ENCODE measurements around the gene PNKD. TPM values are rescaled to one million over a fixed set of nuclear protein-coding genes. Genes with fewer than 3 reads are reported as not detected.

Gene PNKD
- total and polyA plus RNA-seq, 2 donors from 2014 or later: 90.6 to 244 TPM

GRCh38 chr2:218236829-218237228, 33.5 kb upstream of the PNKD start:
- intact Hi-C loops (cut with DNase I): no loop called here
- no peak for TF ChIP-seq CTCF (IDR thresholded peaks at IDR 0.05; ENCODE audit: borderline replicate concordance, extremely low read depth, insufficient read depth)
- no peak for DNase-seq
- H3K27ac ChIP-seq (ENCODE audit: low read depth in 2 of 2, low read length in 2 of 2): no peak overlapping the region
- H3K9me3 ChIP-seq (ENCODE audit: control insufficient read depth in 2 of 3, insufficient read depth in 1 of 3, low read length in 3 of 3): no peaks in the 10 kb centered on the region
- H3K27me3 ChIP-seq (ENCODE audit: control insufficient read depth, insufficient read depth, low read length): no peaks in the 10 kb centered on the region
- FAIRE-seq: no peak
- H3K4me3 ChIP-seq (ENCODE audit: low read length in 3 of 3): no peak overlapping the region
- H3K9ac ChIP-seq (ENCODE audit: low read length in 3 of 3): no peak overlapping the region
- peaks cover 7 to 64% (median 17%) of the 10 kb centered on the region in 3 donors for H3K36me3 ChIP-seq (ENCODE audit: control insufficient read depth in 2 of 3, insufficient read depth in 3 of 3, low read length in 3 of 3)
- H3K4me1 ChIP-seq (ENCODE audit: control insufficient read depth in 2 of 3, insufficient read depth in 2 of 3, low read depth in 1 of 3, low read length in 3 of 3): no peaks in the 10 kb centered on the region

GRCh38 chr2:218238887-218239286, 31.4 kb upstream of the PNKD start:
- DNase-seq (no peak), FAIRE-seq (no peak)
- H3K4me3 ChIP-seq (ENCODE audit: low read length in 3 of 3): no peak overlapping the region
- H3K4me1 ChIP-seq (ENCODE audit: control insufficient read depth in 2 of 3, insufficient read depth in 2 of 3, low read depth in 1 of 3, low read length in 3 of 3): no peaks in the 10 kb centered on the region
- intact Hi-C loops (cut with DNase I): no loop called here
- TF ChIP-seq CTCF (IDR thresholded peaks at IDR 0.05; ENCODE audit: borderline replicate concordance, extremely low read depth, insufficient read depth): no peak
- H3K27ac ChIP-seq (ENCODE audit: low read depth in 2 of 2, low read length in 2 of 2): no peak overlapping the region
- H3K27me3 ChIP-seq (ENCODE audit: control insufficient read depth, insufficient read depth, low read length): no peaks in the 10 kb centered on the region
- H3K36me3 ChIP-seq (ENCODE audit: control insufficient read depth in 2 of 3, insufficient read depth in 3 of 3, low read length in 3 of 3): peaks cover 6 to 61% (median 13%) of the 10 kb centered on the region in 3 donors
- no peak overlapping the region for H3K9ac ChIP-seq (ENCODE audit: low read length in 3 of 3)
- no peaks in the 10 kb centered on the region for H3K9me3 ChIP-seq (ENCODE audit: control insufficient read depth in 2 of 3, insufficient read depth in 1 of 3, low read length in 3 of 3)

GRCh38 chr2:218244204-218244603, 26.1 kb upstream of the PNKD start:
- FAIRE-seq (no peak), DNase-seq (no peak)
- intact Hi-C loops (cut with DNase I): no loop called here
- no peak overlapping the region for H3K9ac ChIP-seq (ENCODE audit: low read length in 3 of 3)
- no peak for TF ChIP-seq CTCF (IDR thresholded peaks at IDR 0.05; ENCODE audit: borderline replicate concordance, extremely low read depth, insufficient read depth)
- no peak overlapping the region for H3K4me3 ChIP-seq (ENCODE audit: low read length in 3 of 3)
- H3K27me3 ChIP-seq (ENCODE audit: control insufficient read depth, insufficient read depth, low read length): no peaks in the 10 kb centered on the region
- no peaks in the 10 kb centered on the region for H3K9me3 ChIP-seq (ENCODE audit: control insufficient read depth in 2 of 3, insufficient read depth in 1 of 3, low read length in 3 of 3)
- no peak overlapping the region for H3K27ac ChIP-seq (ENCODE audit: low read depth in 2 of 2, low read length in 2 of 2)
- H3K4me1 ChIP-seq (ENCODE audit: control insufficient read depth in 2 of 3, insufficient read depth in 2 of 3, low read depth in 1 of 3, low read length in 3 of 3): no peaks in the 10 kb centered on the region
- H3K36me3 ChIP-seq (ENCODE audit: control insufficient read depth in 2 of 3, insufficient read depth in 3 of 3, low read length in 3 of 3): peaks cover 16 to 62% (median 27%) of the 10 kb centered on the region in 3 donors

GRCh38 chr2:218244665-218245064, 25.7 kb upstream of the PNKD start:
- Histone ChIP-seq H3K9ac (ENCODE audit: low read length in 3 of 3) (no peak overlapping the region), H3K4me1 (ENCODE audit: control insufficient read depth in 2 of 3, insufficient read depth in 2 of 3, low read depth in 1 of 3, low read length in 3 of 3) (no peaks in the 10 kb centered on the region), H3K4me3 (ENCODE audit: low read length in 3 of 3) (no peak overlapping the region), H3K36me3 (ENCODE audit: control insufficient read depth in 2 of 3, insufficient read depth in 3 of 3, low read length in 3 of 3) (peaks cover 16 to 63% (median 30%) of the 10 kb centered on the region in 3 donors), H3K9me3 (ENCODE audit: control insufficient read depth in 2 of 3, insufficient read depth in 1 of 3, low read length in 3 of 3) (no peaks in the 10 kb centered on the region), H3K27ac (ENCODE audit: low read depth in 2 of 2, low read length in 2 of 2) (no peak overlapping the region), H3K27me3 (ENCODE audit: control insufficient read depth, insufficient read depth, low read length) (no peaks in the 10 kb centered on the region)
- TF ChIP-seq CTCF (IDR thresholded peaks at IDR 0.05; ENCODE audit: borderline replicate concordance, extremely low read depth, insufficient read depth): no peak
- no peak for FAIRE-seq
- DNase-seq: no peak
- intact Hi-C loops (cut with DNase I): no loop called here

Data from kidney (tissue), 14 donors.